Adipocyte (in vitro differentiated cells): ENCODE results near the gene ATE1.
"Not testable (repeated sequence)": the region's sequence is repeated elsewhere in the genome, so short reads cannot be mapped to it uniquely, and the experiment has no call there.

ENCODE experiments used
- DNase-seq: peaks from one replicate; pipeline ENCODE4 v3.0.0-alpha.2; 2015; ENCODE audit warnings: low read depth
- H3K27me3 ChIP-seq: replicated peaks from 2 replicates; pipeline ENCODE4 v1.7.0; 2013; ENCODE audit warnings: mild to moderate bottlenecking, low read length, moderate library complexity; ENCODE audit not compliant: control insufficient read depth, insufficient read depth
- H3K36me3 ChIP-seq: 2 replicates; pipeline ENCODE4 v1.7.0; 2013; ENCODE audit warnings: low read length, mild to moderate bottlenecking, moderate library complexity; ENCODE audit not compliant: control insufficient read depth, insufficient read depth, severe bottlenecking
- H3K4me1 ChIP-seq: 2 replicates; pipeline ENCODE4 v1.7.0; 2013; ENCODE audit warnings: mild to moderate bottlenecking, low read length, moderate library complexity; ENCODE audit not compliant: control insufficient read depth, insufficient read depth
- H3K4me3 ChIP-seq: 2 replicates; pipeline ENCODE4 v1.7.0; 2013; ENCODE audit warnings: mild to moderate bottlenecking, low read length, moderate library complexity
- H3K9ac ChIP-seq: 2 replicates; pipeline ENCODE4 v1.7.0; 2013; ENCODE audit warnings: mild to moderate bottlenecking, low read length, moderate library complexity
- H3K9me3 ChIP-seq: 2 replicates; pipeline ENCODE4 v1.7.0; 2013; ENCODE audit warnings: mild to moderate bottlenecking, low read length, moderate library complexity; ENCODE audit not compliant: control insufficient read depth

Gene ATE1

DNA sequence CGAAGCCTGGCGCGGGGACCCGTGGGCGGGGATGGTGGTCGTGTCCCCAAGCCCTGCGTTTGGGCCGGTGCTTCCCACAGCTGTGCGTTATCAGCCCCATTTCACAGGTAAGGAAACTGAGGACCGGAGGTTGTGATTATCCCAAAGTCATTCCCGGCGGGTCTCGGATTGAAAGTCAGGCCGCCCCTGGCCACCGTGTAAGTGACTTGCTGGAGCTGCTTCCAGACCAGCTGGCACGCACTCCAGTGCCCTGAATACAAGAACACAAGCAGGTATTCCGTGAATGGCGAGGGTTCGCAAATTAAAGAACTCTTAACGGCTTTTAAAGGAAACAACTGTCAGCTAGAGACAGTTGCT lies 675 bp upstream of the ATE1 start:
- Histone ChIP-seq H3K9me3 (no peaks in the 10 kb centered on the region), H3K9ac (peak overlapping the region; percentile 100), H3K4me3 (peak overlapping the region; percentile 89), H3K4me1 (peaks cover 13% of the 10 kb centered on the region), H3K27me3 (no peaks in the 10 kb centered on the region), H3K36me3 (peaks cover 5% of the 10 kb centered on the region)
- DNase-seq, result no peak

DNA sequence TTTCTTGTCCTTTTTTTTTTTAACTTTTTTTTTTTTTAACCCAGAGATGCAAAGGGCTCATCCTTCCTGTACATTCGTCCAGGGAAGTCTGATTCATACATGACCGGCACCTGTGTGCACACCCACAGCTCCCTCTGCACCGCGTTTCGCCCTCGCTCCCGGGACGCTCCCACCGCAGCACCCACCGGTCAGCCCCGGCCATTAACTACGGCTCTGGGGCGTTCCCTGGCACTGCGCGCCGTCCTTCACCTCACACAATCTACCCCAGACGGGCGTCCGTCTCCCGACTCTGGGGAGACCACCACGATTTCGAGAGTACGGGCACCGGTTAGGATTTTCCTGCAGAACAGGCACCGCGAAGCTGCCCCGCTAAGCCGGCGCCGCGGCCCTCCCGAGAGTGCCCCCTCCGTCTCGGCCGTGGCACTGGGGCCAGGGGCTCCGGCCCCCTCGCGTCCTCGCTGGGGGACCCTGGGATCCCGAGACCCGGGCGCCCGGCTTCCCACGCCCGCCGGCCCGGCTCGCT lies 452 bp downstream of the ATE1 start:
- Histone ChIP-seq H3K9ac (peak overlapping the region; percentile 100), H3K4me3 (peak overlapping the region; percentile 89), H3K4me1 (peaks cover 13% of the 10 kb centered on the region), H3K27me3 (no peaks in the 10 kb centered on the region), H3K36me3 (peaks cover 10% of the 10 kb centered on the region), H3K9me3 (no peaks in the 10 kb centered on the region)
- peak; percentile 68 for DNase-seq

GRCh38 chr10:121926671-121927317 lies 1.0 kb downstream of the ATE1 start:
- peak; percentile 50 for DNase-seq
- H3K27me3 ChIP-seq, result no peaks in the 10 kb centered on the region
- H3K9me3 ChIP-seq, result no peaks in the 10 kb centered on the region
- peaks cover 13% of the 10 kb centered on the region for H3K4me1 ChIP-seq
- H3K4me3 ChIP-seq, result peak overlapping the region; percentile 89
- H3K36me3 ChIP-seq, result peaks cover 10% of the 10 kb centered on the region
- peak overlapping the region; percentile 100 for H3K9ac ChIP-seq

- Histone ChIP-seq H3K9ac (peak overlapping the region; percentile 100), H3K4me3 (peak overlapping the region; percentile 89), H3K4me1 (peaks cover 13% of the 10 kb centered on the region), H3K36me3 (peaks cover 16% of the 10 kb centered on the region), H3K9me3 (no peaks in the 10 kb centered on the region), H3K27me3 (no peaks in the 10 kb centered on the region)
- peak; percentile 16 for DNase-seq
Measured at GRCh38 chr10:121926157-121926556, 1.7 kb downstream of the ATE1 start.

GRCh38 chr10:121921238-121921931 lies 6.4 kb downstream of the ATE1 start:
- Histone ChIP-seq H3K4me1 (peaks cover 5% of the 10 kb centered on the region), H3K9me3 (no peaks in the 10 kb centered on the region), H3K4me3 (no peak overlapping the region), H3K9ac (no peak overlapping the region), H3K27me3 (no peaks in the 10 kb centered on the region), H3K36me3 (peaks cover 30% of the 10 kb centered on the region)
- no peak for DNase-seq

DNA sequence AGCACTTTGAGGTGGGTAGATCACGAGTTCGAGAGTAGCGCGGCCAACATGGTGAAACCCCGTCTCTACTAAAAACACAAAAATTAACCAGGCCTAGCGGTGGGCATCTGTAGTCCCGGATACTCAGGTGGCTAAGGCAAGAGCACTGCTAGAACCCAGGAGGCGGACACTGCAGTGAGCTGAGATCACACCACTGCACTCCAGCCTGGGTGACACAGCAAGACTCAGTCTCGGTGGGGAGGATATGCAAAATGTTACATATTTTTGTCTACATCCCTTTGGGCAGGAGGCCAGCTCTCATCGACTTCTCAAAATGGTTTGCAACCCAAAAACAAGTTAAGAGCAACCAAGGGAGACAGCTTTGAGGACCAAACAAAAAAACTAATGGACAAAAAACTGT lies 8.2 kb downstream of the ATE1 start:
- H3K4me3 ChIP-seq, result no peak overlapping the region
- no peak overlapping the region for H3K9ac ChIP-seq
- no peaks in the 10 kb centered on the region for H3K4me1 ChIP-seq
- H3K27me3 ChIP-seq, result no peaks in the 10 kb centered on the region
- no peak for DNase-seq
- no peaks in the 10 kb centered on the region for H3K9me3 ChIP-seq
- H3K36me3 ChIP-seq, result peaks cover 30% of the 10 kb centered on the region

DNA sequence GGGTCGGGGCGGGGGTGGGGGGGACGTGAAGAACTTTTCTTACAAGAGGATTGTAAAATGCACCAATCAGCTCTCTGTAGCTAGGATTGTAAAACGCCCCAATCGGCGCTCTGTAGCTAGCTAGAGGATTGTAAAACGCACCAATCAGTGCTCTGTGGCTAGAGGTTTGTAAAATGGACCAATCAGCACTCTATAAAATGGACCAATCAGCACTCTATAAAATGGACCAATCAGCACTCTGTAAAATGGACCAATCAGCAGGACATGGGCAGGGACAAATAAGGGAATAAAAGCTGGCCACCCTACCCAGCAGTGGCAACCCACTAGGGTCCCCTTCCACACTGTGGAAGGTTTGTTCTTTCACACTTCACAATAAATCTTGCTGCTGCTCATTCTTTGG lies 9.0 kb downstream of the ATE1 start:
- not testable (repeated sequence) for H3K4me3 ChIP-seq, H3K27me3 ChIP-seq
- peaks cover 28% of the 10 kb centered on the region for H3K36me3 ChIP-seq

GRCh38 chr10:121914661-121915060 lies 13.2 kb downstream of the ATE1 start:
- H3K27me3 ChIP-seq, result no peaks in the 10 kb centered on the region
- H3K9ac ChIP-seq, result no peak overlapping the region
- DNase-seq, result no peak
- H3K4me3 ChIP-seq, result no peak overlapping the region
- peaks cover 6% of the 10 kb centered on the region for H3K4me1 ChIP-seq
- H3K36me3 ChIP-seq, result peaks cover 14% of the 10 kb centered on the region
- H3K9me3 ChIP-seq, result no peaks in the 10 kb centered on the region

More for the DNA sequence above, 9.0 kb downstream of the ATE1 start:
- not testable (repeated sequence) for H3K9me3 ChIP-seq, H3K4me1 ChIP-seq, DNase-seq, H3K9ac ChIP-seq

GRCh38 chr10:121911421-121911697 lies 16.5 kb downstream of the ATE1 start:
- H3K4me1 ChIP-seq, result peaks cover 6% of the 10 kb centered on the region
- no peak for DNase-seq
- H3K27me3 ChIP-seq, result no peaks in the 10 kb centered on the region
- H3K9ac ChIP-seq, result no peak overlapping the region
- H3K36me3 ChIP-seq, result peaks cover 20% of the 10 kb centered on the region
- H3K4me3 ChIP-seq, result no peak overlapping the region
- H3K9me3 ChIP-seq, result no peaks in the 10 kb centered on the region

DNA sequence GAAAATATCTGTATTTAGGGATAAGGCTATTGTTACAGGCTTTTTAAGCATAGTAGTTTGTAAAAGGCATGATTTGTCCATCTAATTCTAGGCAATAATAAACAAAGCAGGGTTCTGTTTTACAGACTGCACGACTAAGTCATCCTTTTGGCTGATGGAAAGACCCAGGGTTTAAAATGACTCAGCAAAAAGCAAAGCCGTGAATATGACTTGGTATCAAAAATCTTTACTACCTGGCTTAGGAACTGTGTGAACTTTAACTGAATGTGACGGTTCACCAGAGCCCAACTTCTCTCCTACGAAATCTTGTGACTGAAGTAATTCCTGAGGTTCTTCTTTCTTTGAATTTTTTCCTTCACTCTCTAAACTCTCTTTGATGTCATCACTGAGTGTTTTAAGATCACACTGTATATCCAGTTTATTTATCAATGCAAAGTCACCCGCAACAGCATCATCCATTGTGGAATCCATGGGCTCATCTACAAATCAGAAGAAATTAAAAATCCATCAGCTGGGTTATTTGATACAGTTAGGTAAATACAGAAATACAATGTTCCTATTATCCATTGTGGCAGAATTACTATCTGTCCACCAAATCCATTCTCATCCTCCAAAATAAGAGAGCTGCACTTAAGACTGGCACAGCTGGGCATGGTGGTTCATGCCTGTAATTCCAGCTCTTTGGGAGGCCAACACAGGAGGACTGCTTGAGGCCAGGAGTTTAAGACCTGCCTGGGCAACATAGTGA lies 17.0 kb downstream of the ATE1 start:
- Histone ChIP-seq H3K4me1 (peaks cover 6% of the 10 kb centered on the region), H3K27me3 (no peaks in the 10 kb centered on the region), H3K9me3 (no peaks in the 10 kb centered on the region), H3K36me3 (peaks cover 24% of the 10 kb centered on the region), H3K9ac (no peak overlapping the region), H3K4me3 (no peak overlapping the region)
- peak; percentile 66 for DNase-seq

DNA sequence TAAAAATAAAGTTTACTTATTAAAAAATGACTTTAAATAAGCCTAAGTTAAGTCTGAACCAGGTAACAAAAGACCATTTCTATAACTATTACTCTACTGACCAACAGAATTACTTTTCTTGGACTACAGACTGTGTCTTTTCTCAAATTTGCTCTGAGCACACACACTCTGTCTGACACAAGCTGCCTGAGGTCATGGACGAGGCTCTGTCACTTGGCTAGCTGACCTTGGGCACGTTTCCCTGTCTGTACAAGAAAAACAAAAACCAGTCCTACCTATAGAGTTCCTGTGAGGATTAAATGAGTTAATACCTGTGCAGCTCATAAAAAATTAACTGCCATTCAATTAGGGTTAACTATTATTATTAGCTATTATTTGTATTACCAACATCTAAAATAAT lies 22.9 kb downstream of the ATE1 start:
- Histone ChIP-seq H3K36me3 (peaks cover 24% of the 10 kb centered on the region), H3K4me1 (no peaks in the 10 kb centered on the region), H3K9ac (no peak overlapping the region), H3K4me3 (no peak overlapping the region), H3K9me3 (no peaks in the 10 kb centered on the region), H3K27me3 (no peaks in the 10 kb centered on the region)
- DNase-seq, result no peak
